Endothelial cell of umbilical vein (primary cell): ENCODE measurements around the gene ANGPT4. TPM values are rescaled to one million over a fixed set of nuclear protein-coding genes. Genes with fewer than 3 reads are reported as not detected.

ENCODE experiments used
- BruUV-seq: library from RNA; stranded (reverse); fragments of 400-500 nt; replicated peaks from 2 replicates; lab custom pipeline; 2021; lab: Mats Ljungman, UMichigan
- CTCF ChIA-PET: fragments of 300-600, 350-600 bp; sonication (Branson Sonifier 250); formaldehyde crosslinking; loops from one replicate; lab custom pipeline; 2021; ENCODE audit warnings: antibody characterized with exemption, inconsistent platforms; lab: Charles Lee
- POLR2A ChIA-PET: fragments of 300-600, 350-600 bp; sonication (Branson Sonifier 250); formaldehyde crosslinking; loops from one replicate; lab custom pipeline; 2021; ENCODE audit warnings: antibody characterized with exemption, inconsistent platforms; lab: Charles Lee
- DNase-seq: peaks from one replicate; pipeline ENCODE4 v3.0.0-alpha.2; 2011; ENCODE audit warnings: low read depth, low spot score
- FAIRE-seq: peaks from 2 replicates; lab custom pipeline; 2011; peaks lifted over from hg19 to GRCh38; lab: Jason Lieb, UNC
- H2AFZ ChIP-seq: 2 replicates; pipeline ENCODE4 v1.6.0; 2012; ENCODE audit warnings: low read depth, low read length, control low read depth, inconsistent platforms
- H3K27ac ChIP-seq: 2 replicates; pipeline ENCODE4 v1.5.1; 2011; ENCODE audit warnings: low read depth, mild to moderate bottlenecking, control low read depth, low read length, moderate library complexity; ENCODE audit not compliant: insufficient read depth
- H3K27me3 ChIP-seq, 2 experiments: 2 replicates each; pipeline versions ENCODE4 v1.6.0 to v1.6.1; 2011; ENCODE audit warnings: low read length in 2 of 2, mixed read lengths in 1 of 2; ENCODE audit not compliant: control insufficient read depth in 2 of 2, insufficient read depth in 2 of 2
- H3K36me3 ChIP-seq, 2 experiments: 2 replicates in 1 of 2; 3 replicates in 1 of 2; pipeline ENCODE4 v1.5.1; 2011; ENCODE audit warnings: low read length in 2 of 2, mild to moderate bottlenecking in 1 of 2, moderate library complexity in 1 of 2; ENCODE audit not compliant: control insufficient read depth in 2 of 2, insufficient read depth in 2 of 2; ENCODE audit errors: extremely low read depth in 1 of 2
- H3K4me1 ChIP-seq: 3 replicates; pipeline ENCODE4 v1.5.1; 2011; ENCODE audit warnings: mild to moderate bottlenecking, low read length; ENCODE audit not compliant: control insufficient read depth, insufficient read depth; ENCODE audit errors: extremely low read depth
- H3K4me2 ChIP-seq: 2 replicates; pipeline ENCODE4 v1.6.1; 2011; ENCODE audit warnings: low read length, control low read depth, mixed read lengths; ENCODE audit not compliant: insufficient read depth
- H3K4me3 ChIP-seq, 3 experiments: fragments of 200-600 bp in 1 of 3; sonication (generic), shearing (Covaris generic) in 1 of 3; replicated peaks in 1 of 3; 2 replicates each; pipeline ENCODE4 v1.5.1; 2011 to 2016; ENCODE audit warnings: control low read depth in 3 of 3, low read length in 3 of 3, mild to moderate bottlenecking in 2 of 3, inconsistent platforms in 1 of 3, low read depth in 1 of 3, moderate library complexity in 1 of 3; ENCODE audit not compliant: insufficient read depth in 1 of 3
- H3K79me2 ChIP-seq: 2 replicates; pipeline ENCODE4 v1.6.0; 2012; ENCODE audit warnings: low read length, inconsistent platforms; ENCODE audit not compliant: control insufficient read depth, insufficient read depth
- H3K9ac ChIP-seq: replicated peaks from 2 replicates; pipeline ENCODE3; 2011; ENCODE audit warnings: low read length, control low read depth; ENCODE audit not compliant: insufficient read depth; ENCODE audit errors: extremely low read depth
- H3K9me1 ChIP-seq: replicated peaks from 3 replicates; pipeline ENCODE4 v1.6.0; 2011; ENCODE audit warnings: mild to moderate bottlenecking, low read length; ENCODE audit not compliant: control insufficient read depth, insufficient read depth; ENCODE audit errors: extremely low read depth
- H3K9me3 ChIP-seq: replicated peaks from 2 replicates; pipeline ENCODE4 v1.5.1; 2012; ENCODE audit warnings: low read length, inconsistent platforms; ENCODE audit not compliant: control insufficient read depth, insufficient read depth
- H4K20me1 ChIP-seq: replicated peaks from 2 replicates; pipeline ENCODE3; 2011; ENCODE audit warnings: mild to moderate bottlenecking, low read length; ENCODE audit not compliant: control insufficient read depth, insufficient read depth; ENCODE audit errors: extremely low read depth
- EZH2 ChIP-seq: IDR thresholded peaks from 2 replicates; pipeline ENCODE4 v1.6.1; 2012; ENCODE audit warnings: borderline replicate concordance, low read depth, mild to moderate bottlenecking, moderate library complexity, low read length, inconsistent platforms; ENCODE audit not compliant: severe bottlenecking
- FOS ChIP-seq: IDR thresholded peaks from 2 replicates; pipeline ENCODE4 v1.6.1; 2011; ENCODE audit warnings: mild to moderate bottlenecking, low read length, moderate library complexity, borderline replicate concordance; ENCODE audit not compliant: insufficient read depth
- GATA2 ChIP-seq: IDR thresholded peaks from 2 replicates; pipeline ENCODE4 v1.7.0; 2011; ENCODE audit warnings: low read depth, mild to moderate bottlenecking, moderate library complexity, mixed read lengths, low read length; ENCODE audit not compliant: insufficient read length, insufficient read depth
- JUN ChIP-seq: IDR thresholded peaks from 2 replicates; pipeline ENCODE4 v1.6.1; 2011; ENCODE audit warnings: borderline replicate concordance, low read depth; ENCODE audit not compliant: insufficient read length, insufficient read depth
- MYC ChIP-seq: IDR thresholded peaks from one replicate; pipeline ENCODE4 v1.6.1; 2011; ENCODE audit warnings: mild to moderate bottlenecking, low read depth, low read length
- POLR2A ChIP-seq: IDR thresholded peaks from 2 replicates; pipeline ENCODE4 v1.6.1; 2012; ENCODE audit warnings: low read depth, mild to moderate bottlenecking, control low read depth, low read length
- POLR2AphosphoS5 ChIP-seq: IDR thresholded peaks from 2 replicates; pipeline ENCODE4 v1.6.1; 2012; ENCODE audit warnings: low read depth, mild to moderate bottlenecking, control low read depth, low read length, moderate library complexity; ENCODE audit not compliant: insufficient read depth
- dilution Hi-C: fragments of 300-500 bp; cut with MboI; formaldehyde crosslinking; loops from one replicate; pipeline ENCODE4 v1.15.0; 2019; ENCODE audit warnings: low sequenced_read_pairs; ENCODE audit not compliant: extremely low pct_ligation_motif_present
- intact Hi-C: fragments of 100-400 bp; cut with micrococcal nuclease; formaldehyde crosslinking; loops from one replicate; pipeline ENCODE4 v1.10.0; 2022
- polyA plus RNA-seq, 4 experiments: library from polyadenylated mRNA; depleted of rRNA in 3 of 4; stranded (reverse) in 3 of 4; unstranded in 1 of 4; fragments of >200 nt; gene quantifications; 2 replicates each; pipeline versions ENCODE4 v1.2.1 to v1.2.3, GENCODE V29; 2011 to 2012; ENCODE audit warnings: missing spikeins in 1 of 4
- total RNA-seq: library from RNA; stranded (reverse); gene quantifications from 2 replicates; pipeline ENCODE4 v1.2.3, GENCODE V29; 2021
- TF ChIP-seq, protein P1 (sequence below): IDR thresholded peaks from 2 replicates; pipeline ENCODE4 v1.6.1; 2011; ENCODE audit not compliant: insufficient read depth, insufficient read length
- TF ChIP-seq, protein P2 (sequence below), 2 donors: IDR thresholded peaks; 1 replicate in 1 of 2; 2 replicates in 1 of 2; pipeline ENCODE4 v1.5.1; 2011; ENCODE audit warnings: low read length in 2 of 2, mild to moderate bottlenecking in 2 of 2, moderate library complexity in 2 of 2, control low read depth in 1 of 2, inconsistent platforms in 1 of 2, low read depth in 1 of 2; ENCODE audit not compliant: insufficient read depth in 1 of 2; ENCODE audit errors: extremely low read depth in 1 of 2

The ANGPT4 gene
- total and polyA plus RNA-seq, 2 donors (not counting 3 experiments of a cell fraction or from before 2014, with no cell fraction given): not detected

- Histone ChIP-seq H3K9me3 (no peaks in the 10 kb centered on the region), H2AFZ (no peak overlapping the region), H3K36me3 (no peaks in the 10 kb centered on the region), H3K79me2 (no peaks in the 10 kb centered on the region), H3K27ac (no peak overlapping the region), H3K9ac (no peak overlapping the region), H3K4me3 (no peak overlapping the region), H4K20me1 (no peaks in the 10 kb centered on the region), H3K27me3 (peaks cover 0 to 1% of the 10 kb centered on the region in 2 experiments), H3K4me1 (no peaks in the 10 kb centered on the region), H3K4me2 (no peak overlapping the region), H3K9me1 (no peaks in the 10 kb centered on the region)
- no TSS peak for BruUV-seq
- POLR2A ChIA-PET: no interaction called here
- CTCF ChIA-PET: interaction anchor here (1.0 kb wide), 1 partner anchor 21 kb away, joined by 3 read pairs; no protein-coding TSS in a partner anchor
- intact Hi-C loops (no loop called here), dilution Hi-C loops (no loop called here)
- FAIRE-seq (no peak), DNase-seq (no peak)
- TF ChIP-seq GATA2 (no peak), EZH2 (no peak), JUN (no peak), POLR2AphosphoS5 (no peak), FOS (no peak), POLR2A (no peak), MYC (no peak)
- TF ChIP-seq, protein P1, sequence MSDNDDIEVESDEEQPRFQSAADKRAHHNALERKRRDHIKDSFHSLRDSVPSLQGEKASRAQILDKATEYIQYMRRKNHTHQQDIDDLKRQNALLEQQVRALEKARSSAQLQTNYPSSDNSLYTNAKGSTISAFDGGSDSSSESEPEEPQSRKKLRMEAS: no peak
- TF ChIP-seq, protein P2, sequence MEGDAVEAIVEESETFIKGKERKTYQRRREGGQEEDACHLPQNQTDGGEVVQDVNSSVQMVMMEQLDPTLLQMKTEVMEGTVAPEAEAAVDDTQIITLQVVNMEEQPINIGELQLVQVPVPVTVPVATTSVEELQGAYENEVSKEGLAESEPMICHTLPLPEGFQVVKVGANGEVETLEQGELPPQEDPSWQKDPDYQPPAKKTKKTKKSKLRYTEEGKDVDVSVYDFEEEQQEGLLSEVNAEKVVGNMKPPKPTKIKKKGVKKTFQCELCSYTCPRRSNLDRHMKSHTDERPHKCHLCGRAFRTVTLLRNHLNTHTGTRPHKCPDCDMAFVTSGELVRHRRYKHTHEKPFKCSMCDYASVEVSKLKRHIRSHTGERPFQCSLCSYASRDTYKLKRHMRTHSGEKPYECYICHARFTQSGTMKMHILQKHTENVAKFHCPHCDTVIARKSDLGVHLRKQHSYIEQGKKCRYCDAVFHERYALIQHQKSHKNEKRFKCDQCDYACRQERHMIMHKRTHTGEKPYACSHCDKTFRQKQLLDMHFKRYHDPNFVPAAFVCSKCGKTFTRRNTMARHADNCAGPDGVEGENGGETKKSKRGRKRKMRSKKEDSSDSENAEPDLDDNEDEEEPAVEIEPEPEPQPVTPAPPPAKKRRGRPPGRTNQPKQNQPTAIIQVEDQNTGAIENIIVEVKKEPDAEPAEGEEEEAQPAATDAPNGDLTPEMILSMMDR (IDR thresholded peaks at IDR 0.05; ENCODE audit: extremely low read depth in 1 of 2, insufficient read depth in 1 of 2, low read depth in 1 of 2, low read length in 2 of 2): no peak
These were observed 45.4 kb downstream of the ANGPT4 start for GRCh38 chr20:870758-871157.
